ES-I3 (cell line): ENCODE data around the gene PPP6R2.
A peak's percentile ranks its signal among the peaks of the same experiment; 100 is the strongest.

Experiments
- H3K36me3 ChIP-seq: 2 replicates; pipeline ENCODE4 v1.6.1; 2013; ENCODE audit warnings: mild to moderate bottlenecking, low read length, control low read depth, moderate library complexity; ENCODE audit not compliant: insufficient read depth
- H3K4me1 ChIP-seq: 2 replicates; pipeline ENCODE4 v1.6.1; 2013; ENCODE audit warnings: mild to moderate bottlenecking, control low read depth, low read length; ENCODE audit not compliant: insufficient read depth
- H3K9ac ChIP-seq: 2 replicates; pipeline ENCODE4 v1.6.1; 2013; ENCODE audit warnings: low read depth, mild to moderate bottlenecking, low read length, moderate library complexity
- H3K9me3 ChIP-seq: 2 replicates; pipeline ENCODE4 v1.6.1; 2013; ENCODE audit warnings: mild to moderate bottlenecking, low read length, moderate library complexity; ENCODE audit not compliant: control insufficient read depth, insufficient read depth

PPP6R2 gene

GRCh38 chr22:50310031-50310722 lies 33.0 kb upstream of the PPP6R2 start:
- H3K4me1 ChIP-seq, result peaks cover 20% of the 10 kb centered on the region; the same call in 1 of the 2 replicates

DNA sequence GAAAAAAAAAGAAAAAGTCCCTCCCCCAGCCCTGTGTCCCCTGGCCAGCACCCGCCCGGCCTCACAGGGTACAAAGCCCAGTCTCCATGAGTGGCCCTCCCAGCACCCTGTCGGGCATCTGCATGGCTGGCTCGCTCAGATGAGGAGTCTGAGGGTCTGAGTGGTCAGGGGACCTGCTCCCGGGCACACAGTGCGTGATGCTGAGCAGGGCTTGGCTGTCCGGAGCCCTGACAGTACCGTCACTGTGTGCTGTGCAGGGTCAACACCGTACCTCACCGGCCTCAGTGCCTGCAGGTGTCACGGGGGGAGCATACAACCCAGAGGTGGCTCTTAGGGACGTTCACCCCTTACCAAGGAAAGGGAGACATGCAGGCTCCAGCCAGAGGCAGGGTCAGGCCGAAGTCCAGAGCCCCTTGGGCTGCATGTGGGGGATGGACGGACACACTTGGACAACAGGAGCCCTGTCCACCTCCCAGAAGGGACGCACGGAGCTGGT lies 32.1 kb upstream of the PPP6R2 start:
- peaks cover 17% of the 10 kb centered on the region; the same call in 1 of the 2 replicates for H3K4me1 ChIP-seq
- H3K36me3 ChIP-seq, result no peaks in the 10 kb centered on the region
- H3K9ac ChIP-seq, result no peak overlapping the region
- H3K9me3 ChIP-seq, result no peaks in the 10 kb centered on the region

More at GRCh38 chr22:50310031-50310722, 33.0 kb upstream of the PPP6R2 start:
- no peaks in the 10 kb centered on the region; the same call in 1 of the 2 replicates for H3K36me3 ChIP-seq
- H3K9ac ChIP-seq, result no peak overlapping the region
- H3K9me3 ChIP-seq, result no peaks in the 10 kb centered on the region

DNA sequence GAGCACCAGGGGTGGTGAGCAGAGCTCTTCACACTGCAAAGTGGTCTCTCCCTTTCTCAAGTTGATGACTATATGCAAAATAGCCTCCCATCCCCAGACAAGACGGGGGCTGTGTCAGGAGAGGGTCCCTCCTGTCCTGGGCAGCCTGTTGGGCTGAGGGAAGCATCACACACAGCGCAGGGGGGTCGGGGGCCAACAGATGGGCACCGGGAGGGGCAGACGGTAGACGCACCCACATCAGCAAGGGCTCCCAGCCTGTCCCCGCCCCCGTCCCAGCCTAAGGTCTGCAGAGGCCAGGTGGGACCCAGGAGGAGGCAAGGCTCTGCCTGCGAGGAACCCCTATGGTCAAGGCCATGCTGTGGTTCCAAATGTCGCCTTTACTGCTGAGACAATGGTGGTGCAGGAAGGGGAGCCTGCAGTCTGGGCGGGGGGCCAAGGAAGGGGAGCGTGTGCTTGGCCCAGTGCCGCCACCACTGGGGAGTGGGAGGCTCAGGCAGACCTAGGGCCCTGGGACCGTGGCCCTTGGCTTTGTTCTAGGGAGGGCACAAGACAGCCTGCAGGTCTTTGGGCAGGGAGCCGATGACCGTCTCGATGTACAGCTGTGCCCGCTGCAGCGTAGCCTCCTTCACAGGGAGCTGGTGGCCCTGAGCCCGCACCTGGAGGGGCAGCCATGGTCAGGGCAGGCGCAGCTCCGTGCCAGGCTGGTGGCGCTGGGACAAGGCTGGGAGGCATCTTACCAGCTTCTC lies 31.3 kb upstream of the PPP6R2 start:
- Histone ChIP-seq H3K4me1 (peaks cover 16% of the 10 kb centered on the region; the same call in 1 of the 2 replicates), H3K36me3 (no peaks in the 10 kb centered on the region), H3K9ac (no peak overlapping the region), H3K9me3 (no peaks in the 10 kb centered on the region)

DNA sequence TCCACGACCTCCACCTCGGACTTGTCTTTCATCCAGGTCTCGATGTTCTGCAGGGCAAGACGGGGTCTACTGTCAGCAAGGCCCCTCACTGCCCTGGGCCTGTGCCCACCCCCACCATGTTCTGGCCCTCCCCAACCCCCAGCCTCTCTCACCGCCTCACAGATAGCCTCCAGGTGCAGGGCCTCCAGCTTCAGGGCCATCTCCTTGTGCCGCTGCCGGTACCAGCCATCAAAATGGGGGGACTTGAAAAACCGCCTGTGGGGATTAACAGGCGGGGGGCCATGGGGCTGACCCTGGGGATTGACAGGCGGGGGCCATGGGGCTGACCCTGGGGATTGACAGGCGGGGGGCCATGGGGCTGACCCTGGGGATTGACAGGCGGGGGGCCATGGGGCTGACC lies 30.8 kb upstream of the PPP6R2 start:
- H3K4me1 ChIP-seq, result peaks cover 16% of the 10 kb centered on the region; the same call in 1 of the 2 replicates

DNA sequence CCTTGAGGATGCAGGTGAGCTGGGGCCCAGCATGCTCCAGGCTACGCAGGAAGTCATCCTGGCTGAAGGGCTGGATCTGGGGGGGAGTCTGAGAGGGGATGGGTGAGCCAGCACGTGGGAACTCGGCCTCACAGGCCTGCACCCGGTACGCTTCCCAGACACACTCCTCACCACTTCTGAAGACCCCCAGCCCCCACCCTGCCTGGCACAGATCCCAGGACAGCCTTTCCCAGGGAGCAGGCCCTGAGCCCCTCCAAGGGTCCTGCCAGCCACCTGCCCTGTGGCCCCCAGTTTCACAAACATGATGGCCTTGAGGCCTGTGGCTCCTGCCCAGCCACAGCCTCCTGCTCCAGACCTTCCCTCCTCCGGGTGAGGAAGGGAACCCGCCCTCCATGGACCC lies 30.1 kb upstream of the PPP6R2 start:
- Histone ChIP-seq H3K4me1 (peaks cover 14% of the 10 kb centered on the region; the same call in 1 of the 2 replicates), H3K9me3 (no peaks in the 10 kb centered on the region), H3K36me3 (no peaks in the 10 kb centered on the region), H3K9ac (no peak overlapping the region)

More for the DNA sequence above, 30.8 kb upstream of the PPP6R2 start:
- no peaks in the 10 kb centered on the region for H3K9me3 ChIP-seq
- H3K36me3 ChIP-seq, result no peaks in the 10 kb centered on the region
- H3K9ac ChIP-seq, result no peak overlapping the region

DNA sequence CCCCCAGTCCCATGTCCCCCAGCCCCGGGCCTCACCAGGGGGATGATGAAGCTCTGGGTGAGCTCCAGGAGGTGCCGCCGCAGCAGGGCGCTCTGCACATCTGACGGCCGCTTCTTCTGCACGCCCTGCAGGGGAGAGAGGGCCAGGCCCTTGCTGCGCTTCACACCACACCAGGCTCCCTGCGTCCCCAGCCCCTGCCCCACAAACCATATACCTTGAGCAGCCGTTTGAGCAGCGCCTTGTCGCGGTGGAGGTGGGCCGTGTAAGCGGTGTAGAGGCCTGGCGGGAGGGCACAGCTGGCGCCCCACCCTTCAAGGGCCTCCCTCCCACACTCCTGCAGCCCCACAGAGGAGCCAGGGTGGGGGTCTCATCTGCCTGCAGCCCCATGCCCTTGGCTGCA lies 29.5 kb upstream of the PPP6R2 start:
- H3K9me3 ChIP-seq, result no peaks in the 10 kb centered on the region
- H3K9ac ChIP-seq, result no peak overlapping the region
- H3K36me3 ChIP-seq, result no peaks in the 10 kb centered on the region
- H3K4me1 ChIP-seq, result peaks cover 10% of the 10 kb centered on the region; the same call in 1 of the 2 replicates

DNA sequence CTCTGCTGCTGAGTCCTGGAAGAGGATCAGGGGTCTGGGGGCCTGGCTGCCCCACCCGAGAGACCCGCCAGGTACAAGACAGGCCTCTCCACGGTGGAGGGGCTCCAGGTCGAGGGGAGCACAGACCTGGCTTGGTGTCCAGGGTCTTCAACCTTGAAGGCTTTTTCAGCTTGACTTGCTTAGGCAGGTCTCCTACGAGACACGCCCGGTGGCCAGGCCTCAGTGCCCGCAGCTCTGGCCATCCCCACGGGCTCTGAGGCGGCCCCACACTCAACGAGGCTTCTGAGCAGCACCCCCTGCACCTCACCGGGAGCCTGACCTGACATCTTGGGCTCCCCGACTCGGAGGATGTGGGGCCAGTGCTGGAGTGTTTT lies 29.1 kb upstream of the PPP6R2 start:
- Histone ChIP-seq H3K36me3 (no peaks in the 10 kb centered on the region), H3K9me3 (no peaks in the 10 kb centered on the region), H3K4me1 (peaks cover 6% of the 10 kb centered on the region; the same call in 1 of the 2 replicates), H3K9ac (peak overlapping the region; percentile 16; the same call in 1 of the 2 replicates)

GRCh38 chr22:50314455-50315288 lies 28.5 kb upstream of the PPP6R2 start:
- Histone ChIP-seq H3K36me3 (no peaks in the 10 kb centered on the region), H3K9me3 (no peaks in the 10 kb centered on the region), H3K9ac (peak overlapping the region; percentile 16; the same call in 1 of the 2 replicates), H3K4me1 (peaks cover 5% of the 10 kb centered on the region; the same call in 1 of the 2 replicates)

- Histone ChIP-seq H3K4me1 (peaks cover 5% of the 10 kb centered on the region; the same call in 1 of the 2 replicates), H3K9ac (no peak overlapping the region), H3K9me3 (no peaks in the 10 kb centered on the region), H3K36me3 (no peaks in the 10 kb centered on the region)
Measured at GRCh38 chr22:50315289-50316113, 27.6 kb upstream of the PPP6R2 start.

DNA sequence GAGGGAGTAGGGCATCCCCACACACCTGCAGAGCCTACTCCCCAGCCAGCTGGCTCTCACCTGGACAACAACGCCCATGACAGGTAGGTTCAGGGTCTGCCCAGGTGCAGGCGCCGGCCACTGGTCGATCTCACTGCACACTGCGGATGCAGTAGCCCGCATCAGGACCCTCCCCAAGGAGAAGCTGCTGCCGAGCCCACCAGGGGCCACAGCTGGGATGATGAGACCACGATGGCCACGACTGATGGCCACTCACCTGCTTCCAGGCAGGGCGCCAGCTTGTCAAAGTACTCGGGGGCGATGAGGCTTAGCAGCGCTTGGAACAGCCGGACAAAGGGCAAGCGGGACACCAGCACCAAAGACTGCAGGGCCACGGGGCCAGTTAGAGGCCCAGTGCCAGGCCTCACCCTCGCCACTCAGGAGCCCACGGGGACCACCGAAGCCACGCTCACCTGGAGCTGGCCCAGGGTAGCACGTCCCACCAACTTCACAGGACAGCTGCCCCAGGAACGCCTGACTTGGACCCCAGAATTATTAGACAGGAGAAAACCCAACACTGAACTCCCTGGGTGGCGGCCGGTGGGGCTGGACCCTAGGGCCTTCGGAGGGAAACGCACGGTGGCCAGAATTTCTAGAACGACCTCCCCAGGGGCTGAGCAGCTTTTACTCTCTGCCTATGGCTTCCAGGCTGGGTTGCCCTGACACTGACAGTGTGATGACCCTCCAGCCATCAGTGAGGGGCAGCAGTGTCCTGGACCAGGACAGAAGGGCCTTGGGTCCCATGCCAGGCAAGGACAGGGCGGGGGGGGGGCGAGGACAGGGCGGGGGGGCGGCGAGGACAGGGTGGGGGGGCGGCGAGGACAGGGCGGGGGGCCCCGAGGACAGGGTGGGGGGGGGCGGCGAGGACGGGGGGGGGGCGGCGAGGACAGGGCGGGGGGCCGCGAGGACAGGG lies 26.7 kb upstream of the PPP6R2 start:
- Histone ChIP-seq H3K9me3 (no peaks in the 10 kb centered on the region), H3K9ac (no peak overlapping the region), H3K4me1 (peaks cover 5% of the 10 kb centered on the region; the same call in 1 of the 2 replicates), H3K36me3 (no peaks in the 10 kb centered on the region)

- Histone ChIP-seq H3K9me3 (no peaks in the 10 kb centered on the region), H3K36me3 (no peaks in the 10 kb centered on the region), H3K9ac (no peak overlapping the region), H3K4me1 (peaks cover 5% of the 10 kb centered on the region; the same call in 1 of the 2 replicates)
Measured at GRCh38 chr22:50317178-50317577, 25.9 kb upstream of the PPP6R2 start.

- Histone ChIP-seq H3K9me3 (no peaks in the 10 kb centered on the region), H3K4me1 (peaks cover 5% of the 10 kb centered on the region; the same call in 1 of the 2 replicates), H3K9ac (no peak overlapping the region), H3K36me3 (no peaks in the 10 kb centered on the region)
Measured at GRCh38 chr22:50317674-50318073, 25.5 kb upstream of the PPP6R2 start.
